CD4-positive, CD25-positive, alpha-beta regulatory T cell (primary cell): Measurements from ENCODE around the gene RNF113A. TPM values are rescaled to one million over a fixed set of nuclear protein-coding genes. Genes with fewer than 3 reads are reported as not detected.
"Not testable (repeated sequence)": the region's sequence is repeated elsewhere in the genome, so short reads cannot be mapped to it uniquely, and the experiment has no call there.

ENCODE experiments used
- ATAC-seq, 2 donors: fragments of 150-1000 bp; cut with Tn5 transposase; one replicate each; pipeline ENCODE4 v1.10.0; 2021; ENCODE audit warnings: low read depth in 2 of 2, moderate number of reproducible peaks in 2 of 2, moderate library complexity in 1 of 2
- DNase-seq, 3 donors: peaks; one replicate each; pipeline versions ENCODE4 v3.0.0 to v3.0.0-alpha.2; 2012 to 2022; ENCODE audit warnings: mixed read lengths in 1 of 3
- H3K27ac ChIP-seq: one replicate; pipeline ENCODE4 v1.7.0; 2013; ENCODE audit warnings: mild to moderate bottlenecking, low read length; ENCODE audit not compliant: insufficient read depth, poor library complexity, severe bottlenecking
- H3K27me3 ChIP-seq: one replicate; pipeline ENCODE4 v1.7.0; 2013; ENCODE audit warnings: low read length; ENCODE audit not compliant: control insufficient read depth, insufficient read depth
- H3K36me3 ChIP-seq: one replicate; pipeline ENCODE4 v1.7.0; 2013; ENCODE audit warnings: mild to moderate bottlenecking, low read length, moderate library complexity; ENCODE audit not compliant: control insufficient read depth, insufficient read depth
- H3K4me1 ChIP-seq: 2 replicates; pipeline ENCODE4 v1.7.0; 2013; ENCODE audit warnings: mild to moderate bottlenecking, low read length; ENCODE audit not compliant: insufficient read depth, control insufficient read depth, poor library complexity, severe bottlenecking
- H3K4me3 ChIP-seq: one replicate; pipeline ENCODE4 v1.7.0; 2013; ENCODE audit warnings: low read depth, mild to moderate bottlenecking, low read length, moderate library complexity
- H3K9me3 ChIP-seq, 2 experiments: 1 replicate in 1 of 2; 2 replicates in 1 of 2; pipeline ENCODE4 v1.7.0; 2013; ENCODE audit warnings: low read length in 2 of 2, mild to moderate bottlenecking in 1 of 2, moderate library complexity in 1 of 2; ENCODE audit not compliant: control insufficient read depth in 2 of 2
- H3K27ac Mint-ChIP-seq, 3 donors: one replicate each; pipeline ENCODE4 v1.8.0; 2020 to 2022; ENCODE audit warnings: mild to moderate bottlenecking in 3 of 3, mixed read lengths in 3 of 3, moderate library complexity in 2 of 3
- H3K27me3 Mint-ChIP-seq: one replicate; pipeline ENCODE4 v1.8.0; 2022; ENCODE audit warnings: mild to moderate bottlenecking, mixed read lengths
- H3K36me3 Mint-ChIP-seq: one replicate; pipeline ENCODE4 v1.8.0; 2020; ENCODE audit warnings: mixed read lengths
- H3K4me1 Mint-ChIP-seq, 4 donors: one replicate each; pipeline ENCODE4 v1.8.0; 2020 to 2022; ENCODE audit warnings: mixed read lengths in 4 of 4, mild to moderate bottlenecking in 1 of 4
- H3K4me3 Mint-ChIP-seq, 4 donors: one replicate each; pipeline ENCODE4 v1.8.0; 2020 to 2022; ENCODE audit warnings: mild to moderate bottlenecking in 4 of 4, mixed read lengths in 4 of 4, moderate library complexity in 3 of 4
- H3K9me3 Mint-ChIP-seq, 7 donors: one replicate each; pipeline ENCODE4 v1.8.0; 2020 to 2022; ENCODE audit warnings: mixed read lengths in 7 of 7, mild to moderate bottlenecking in 3 of 7, moderate library complexity in 2 of 7
- polyA plus RNA-seq, 4 donors: library from polyadenylated mRNA; unstranded; fragments of 300-500 nt; fragmentation: Illumina TruSeq; gene quantifications; one replicate each; pipeline ENCODE4 v1.2.3, GENCODE V29; 2021
- total RNA-seq: library from RNA; stranded (reverse); gene quantifications from one replicate; pipeline ENCODE4 v1.2.3, GENCODE V29; 2022

The RNF113A gene
- total and polyA plus RNA-seq, 5 donors from 2014 or later = 30.7 to 85.8 (median 74.3) TPM

GRCh38 chrX:119824221-119824620 lies 47.3 kb downstream of the RNF113A start:
- H3K27ac Mint-ChIP-seq, H3K36me3 ChIP-seq, DNase-seq, H3K27ac ChIP-seq, H3K4me1 ChIP-seq, H3K36me3 Mint-ChIP-seq, H3K27me3 Mint-ChIP-seq, H3K9me3 Mint-ChIP-seq, H3K27me3 ChIP-seq, H3K9me3 ChIP-seq, H3K4me3 Mint-ChIP-seq, H3K4me3 ChIP-seq, ATAC-seq: not testable (repeated sequence)
- H3K4me1 Mint-ChIP-seq = peaks cover 2 to 28% (median 7%) of the 10 kb centered on the region in 4 donors

GRCh38 chrX:119821703-119822102 lies 49.8 kb downstream of the RNF113A start:
- H3K4me3 ChIP-seq = peak overlapping the region; percentile 51
- H3K4me1 ChIP-seq, H3K9me3 ChIP-seq, H3K27me3 Mint-ChIP-seq, H3K36me3 Mint-ChIP-seq, H3K9me3 Mint-ChIP-seq, H3K27me3 ChIP-seq, H3K36me3 ChIP-seq: not testable (repeated sequence)
- DNase-seq = peak; percentile 2 to 80 (median 76)
- peak; percentile 99 for ATAC-seq
- peak overlapping the region; percentile 69 for H3K27ac ChIP-seq
- peaks cover 2 to 24% (median 7%) of the 10 kb centered on the region in 4 donors for H3K4me1 Mint-ChIP-seq
- peak overlapping the region; percentile 84 to 96 (median 88) for H3K27ac Mint-ChIP-seq
- H3K4me3 Mint-ChIP-seq = peak overlapping the region; percentile 1 to 86 (median 32)

Other genes with a start within 250 kb of the RNF113A start
- 290 TPM for gene SEPTIN6, start 178.6 kb downstream of the RNF113A start, total RNA-seq
- 100 to 1,000 TPM; 144 to 201 (median 191) TPM for gene SEPTIN6, start 178.6 kb downstream of the RNF113A start, polyA plus RNA-seq
- not detected for gene SOWAHD, start 113.1 kb downstream of the RNF113A start, total RNA-seq
- under 1 TPM; 0.38 to 0.52 (median 0.46) TPM for gene SOWAHD, start 113.1 kb downstream of the RNF113A start, polyA plus RNA-seq
- 2,712 TPM for gene RPL39, start 80.1 kb downstream of the RNF113A start, total RNA-seq
- gene RPL39, start 80.1 kb downstream of the RNF113A start, polyA plus RNA-seq = 1,000 to 10,000 TPM; 3,971 to 5,634 (median 4,678) TPM
- 10.5 TPM for gene UPF3B, start 18.8 kb downstream of the RNF113A start, total RNA-seq
- gene UPF3B, start 18.8 kb downstream of the RNF113A start, polyA plus RNA-seq = 1 to 10 TPM; 2.9 to 4.8 (median 3.5) TPM
- gene NDUFA1, start 99 bp upstream of the RNF113A start, total RNA-seq = 56.6 TPM
- gene NDUFA1, start 99 bp upstream of the RNF113A start, polyA plus RNA-seq = 100 to 1,000 TPM; 306 to 456 (median 332) TPM
- gene AKAP14, start 24.2 kb upstream of the RNF113A start, total RNA-seq = not detected
- gene AKAP14, start 24.2 kb upstream of the RNF113A start, polyA plus RNA-seq = not detected
- gene NKAP, start 72.0 kb upstream of the RNF113A start, total RNA-seq = 13.0 TPM
- gene NKAP, start 72.0 kb upstream of the RNF113A start, polyA plus RNA-seq = 1 to 10 TPM; 2.5 to 3.9 (median 3.7) TPM
- gene RHOXF2B, start 206.0 kb upstream of the RNF113A start, total RNA-seq = not detected
- gene RHOXF2B, start 206.0 kb upstream of the RNF113A start, polyA plus RNA-seq = under 1 TPM in 1 of 4 donors, not detected in 3; 0.10 TPM
- gene RHOXF1, start 244.2 kb upstream of the RNF113A start, total RNA-seq = 4.7 TPM
- 1 to 10 TPM in 3 of 4 donors, not detected in 1; 1.8 to 2.8 (median 2.7) TPM for gene RHOXF1, start 244.2 kb upstream of the RNF113A start, polyA plus RNA-seq